HG02623 (cell line): Measurements from ENCODE around the gene TAB2.
A peak's percentile ranks its signal among the peaks of the same experiment; 100 is the strongest.

Experiments used
- ATAC-seq: cut with Tn5 transposase; IDR thresholded peaks from one replicate; pipeline ENCODE4 v1.9.1; 2021; ENCODE audit warnings: moderate library complexity; ENCODE audit not compliant: unreplicated experiment

Gene TAB2

DNA sequence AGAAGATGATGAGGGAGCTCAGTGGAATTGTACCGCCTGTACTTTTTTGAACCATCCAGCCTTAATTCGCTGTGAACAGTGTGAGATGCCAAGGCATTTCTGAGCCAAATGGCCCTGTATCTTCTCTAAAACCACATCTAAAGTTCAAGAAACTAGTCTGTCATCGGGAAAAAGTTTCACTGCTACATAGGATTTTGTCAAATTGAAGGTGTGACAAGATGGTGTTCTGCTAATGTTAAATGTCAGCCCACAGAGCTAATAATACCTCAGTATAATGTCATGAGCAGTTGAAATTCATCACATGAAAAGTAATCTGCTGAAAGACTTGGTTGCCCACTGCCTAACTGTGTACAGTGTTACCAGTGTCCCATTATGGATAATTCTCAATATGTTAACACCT lies 92.1 kb downstream of the TAB2 start:
- ATAC-seq: no peak

DNA sequence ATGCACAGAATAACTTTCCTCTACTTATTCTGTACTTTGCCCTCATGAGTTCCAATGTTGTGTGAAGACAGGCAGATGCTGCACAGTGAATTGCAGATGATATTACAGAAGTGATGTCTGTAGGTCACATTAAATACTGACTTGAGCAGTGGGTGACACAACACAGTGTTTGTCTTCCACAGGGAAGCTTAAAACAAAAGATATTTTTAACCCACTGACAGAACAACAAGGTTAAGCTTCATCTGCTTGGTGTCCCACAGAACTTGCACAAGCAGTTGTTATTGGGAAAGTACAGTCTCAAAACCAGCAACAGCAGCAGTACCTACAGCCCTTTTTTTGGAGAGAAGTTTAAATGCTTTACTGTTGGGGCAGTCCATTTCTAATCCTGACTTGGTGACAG lies 93.0 kb downstream of the TAB2 start:
- no peak for ATAC-seq

DNA sequence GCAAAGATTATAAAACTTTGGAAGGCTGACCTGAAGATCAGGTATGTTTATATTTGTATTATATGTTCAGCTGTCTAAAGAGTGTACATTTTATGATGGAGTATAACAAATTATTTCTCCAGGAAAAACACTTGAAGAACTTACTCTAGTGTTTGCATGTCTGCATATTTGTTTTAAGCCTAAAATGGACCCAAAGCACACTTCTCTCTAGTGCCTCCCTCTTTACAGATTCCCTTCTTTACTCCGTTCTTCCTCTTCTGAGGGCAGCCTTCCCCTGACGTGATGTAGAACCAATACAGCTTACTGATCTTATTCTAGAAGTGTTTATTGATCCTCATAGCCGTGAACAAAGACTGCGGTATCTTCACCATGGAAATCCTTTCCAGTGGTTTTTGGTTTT lies 96.5 kb downstream of the TAB2 start:
- no peak for ATAC-seq

DNA sequence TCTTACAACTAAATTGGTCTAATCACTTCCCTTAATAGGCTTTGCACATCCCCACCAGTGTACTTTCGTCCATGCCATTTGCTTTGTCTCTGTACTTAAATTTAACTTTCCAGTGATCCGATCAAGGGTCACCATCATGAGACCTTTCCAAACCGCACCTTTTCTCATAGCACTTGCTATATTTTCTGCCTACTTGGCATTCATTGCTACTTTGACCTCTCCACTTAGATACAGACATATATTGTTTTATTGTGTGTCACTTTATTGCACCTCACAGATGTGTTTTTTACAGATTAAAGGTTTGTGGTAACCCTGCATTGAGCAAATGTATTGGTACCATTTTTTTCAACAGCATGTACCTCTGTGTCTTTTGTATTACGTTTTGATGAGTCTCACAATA lies 97.3 kb downstream of the TAB2 start:
- ATAC-seq: no peak

DNA sequence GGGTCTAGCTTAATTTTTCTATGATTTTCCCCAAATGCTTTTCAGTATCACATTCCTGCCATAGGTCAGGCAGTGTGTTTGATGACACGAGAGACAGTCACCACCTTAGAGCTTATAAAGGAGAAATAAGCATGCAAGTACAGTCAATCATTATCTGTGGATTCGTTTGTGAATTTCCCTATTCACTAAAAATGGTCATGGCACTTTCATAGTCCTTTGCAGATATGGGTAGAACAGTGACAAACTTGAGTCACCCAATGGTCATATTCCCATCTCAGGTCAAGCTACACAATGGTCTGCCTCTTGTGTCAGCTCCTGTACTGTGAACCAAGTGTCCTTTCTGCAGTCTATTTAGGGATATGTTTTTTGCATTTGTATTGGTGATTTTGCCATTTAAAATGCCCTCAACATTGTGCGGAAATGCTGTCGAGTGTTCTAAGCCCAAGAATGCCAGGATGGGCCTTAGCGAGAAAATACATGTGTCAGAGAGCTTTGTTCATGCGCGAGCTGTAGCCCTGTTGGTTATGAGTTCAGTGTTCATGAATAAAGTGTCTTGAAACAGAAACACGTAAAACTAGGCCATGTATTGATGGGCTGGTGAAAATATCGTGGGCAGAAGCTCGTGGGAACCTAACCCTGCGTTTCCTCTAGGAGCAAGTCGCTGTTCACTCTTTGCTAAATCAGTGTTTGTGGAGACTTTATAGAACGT lies 102.3 kb downstream of the TAB2 start:
- no peak for ATAC-seq

DNA sequence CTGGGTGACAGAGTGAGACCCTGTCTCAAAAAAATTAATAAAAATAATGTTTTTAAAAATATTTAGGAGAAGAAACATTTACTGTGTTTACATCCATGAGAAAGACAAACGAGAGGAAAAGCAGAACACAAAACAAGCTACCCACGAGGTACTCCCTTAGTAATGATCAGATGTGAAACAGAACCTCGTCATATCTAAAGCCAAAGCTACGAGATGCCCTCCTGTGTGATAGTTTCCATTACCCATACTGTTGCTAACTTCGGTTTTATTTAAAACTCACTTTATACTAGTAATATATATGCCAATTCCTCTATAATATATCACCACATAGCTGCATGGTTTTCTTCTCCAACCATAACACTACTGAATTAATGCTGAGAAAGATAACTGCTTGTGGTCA lies 103.6 kb downstream of the TAB2 start:
- no peak for ATAC-seq

DNA sequence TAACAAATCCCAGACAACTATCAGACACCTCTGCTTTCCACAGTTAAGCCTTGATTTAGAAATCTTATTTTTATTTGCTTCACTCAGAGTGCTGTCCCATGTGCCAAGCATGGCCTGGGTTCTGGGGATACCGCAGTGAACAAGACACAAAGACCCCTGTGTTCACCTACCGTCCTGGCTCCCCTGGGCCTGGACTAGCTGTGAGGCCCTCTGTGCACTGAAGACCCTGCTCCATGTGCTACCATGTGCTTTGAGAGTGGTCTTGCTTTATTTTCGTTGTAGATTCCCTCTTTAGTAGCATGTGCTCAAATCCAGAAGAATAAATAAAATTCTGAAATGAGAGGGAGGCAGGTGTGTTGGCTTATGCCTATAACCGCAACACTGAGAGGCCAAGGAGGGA lies 105.1 kb downstream of the TAB2 start:
- ATAC-seq: no peak

DNA sequence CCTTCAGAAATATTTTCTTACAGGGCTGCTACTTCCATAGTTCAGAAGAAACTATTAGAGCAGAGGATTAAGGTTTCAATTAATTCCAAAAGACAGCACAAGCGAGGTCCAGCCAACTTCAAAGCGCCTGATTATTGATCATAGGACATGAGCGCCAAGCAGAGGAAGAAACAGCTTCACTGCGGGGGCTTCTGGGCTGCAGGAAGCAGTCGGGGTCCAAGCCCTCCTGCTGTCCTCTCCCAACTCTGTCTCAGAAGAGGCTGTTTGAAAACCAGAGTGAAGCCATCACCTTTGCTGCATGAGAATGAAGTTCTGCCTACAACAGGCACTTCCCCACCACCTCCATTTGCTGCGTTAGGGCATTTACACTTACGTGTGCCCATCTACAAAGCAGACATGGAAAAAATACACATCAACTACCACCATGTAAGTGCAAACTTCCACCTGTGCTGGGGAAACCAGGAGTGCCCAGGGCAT lies 106.5 kb downstream of the TAB2 start:
- no peak for ATAC-seq

DNA sequence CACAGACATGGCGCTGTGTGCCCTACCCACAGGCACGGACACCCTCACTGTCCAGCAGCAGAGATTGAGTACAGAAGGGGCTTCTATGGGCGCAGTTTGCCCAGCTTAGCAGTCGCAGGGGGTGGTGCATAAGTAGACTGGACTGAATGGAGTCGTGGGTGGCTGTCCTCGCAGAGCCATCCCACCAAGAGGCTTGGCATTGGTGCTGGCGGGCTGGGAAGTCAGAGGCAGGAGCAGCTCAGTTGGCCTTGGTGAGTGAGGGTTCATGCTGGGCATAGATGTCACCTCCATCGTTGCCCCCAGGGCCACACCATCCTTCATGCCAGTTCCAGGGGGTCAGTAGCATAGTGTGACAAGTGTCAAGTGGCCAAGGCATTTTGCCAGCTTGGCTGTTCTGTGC lies 107.7 kb downstream of the TAB2 start:
- ATAC-seq: no peak

DNA sequence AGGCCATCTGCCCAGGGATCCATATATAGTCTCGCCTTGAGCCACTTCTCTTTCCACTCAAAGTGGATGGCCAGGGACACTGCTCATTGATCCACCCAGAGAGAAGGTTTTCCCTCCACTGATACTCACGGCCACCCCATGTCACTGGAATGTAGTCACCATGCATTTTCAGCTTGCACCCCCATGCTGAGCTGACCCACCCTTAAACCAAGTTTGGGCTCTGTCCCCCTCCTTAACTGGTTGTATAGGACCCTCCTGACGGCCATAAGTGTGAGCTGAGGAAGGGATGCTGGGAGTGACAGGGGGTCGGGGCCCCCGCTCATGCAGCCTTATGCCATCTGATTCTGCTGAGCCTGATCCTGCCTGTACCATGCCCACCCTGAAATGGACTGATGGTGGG lies 108.2 kb downstream of the TAB2 start:
- ATAC-seq: no peak

DNA sequence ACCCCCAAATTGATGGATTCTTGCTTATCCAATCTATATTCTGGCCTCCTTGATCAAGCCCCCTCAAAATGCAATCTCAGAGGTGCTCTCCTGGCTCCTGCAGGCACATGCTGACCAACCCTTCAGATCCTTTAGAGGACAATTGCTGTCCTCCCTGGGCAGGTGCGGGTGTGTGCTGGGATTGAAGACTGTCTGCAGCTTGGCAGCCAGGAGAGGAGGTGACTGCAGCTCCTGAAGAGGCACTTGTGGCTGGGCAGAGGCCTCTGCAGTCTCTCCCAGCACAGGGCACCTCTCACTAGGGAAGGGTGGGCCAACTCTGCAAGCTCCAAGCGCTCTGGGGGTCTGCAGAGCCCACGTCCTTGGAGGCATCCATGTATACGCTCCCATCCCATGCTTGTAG lies 111.1 kb downstream of the TAB2 start:
- no peak for ATAC-seq

DNA sequence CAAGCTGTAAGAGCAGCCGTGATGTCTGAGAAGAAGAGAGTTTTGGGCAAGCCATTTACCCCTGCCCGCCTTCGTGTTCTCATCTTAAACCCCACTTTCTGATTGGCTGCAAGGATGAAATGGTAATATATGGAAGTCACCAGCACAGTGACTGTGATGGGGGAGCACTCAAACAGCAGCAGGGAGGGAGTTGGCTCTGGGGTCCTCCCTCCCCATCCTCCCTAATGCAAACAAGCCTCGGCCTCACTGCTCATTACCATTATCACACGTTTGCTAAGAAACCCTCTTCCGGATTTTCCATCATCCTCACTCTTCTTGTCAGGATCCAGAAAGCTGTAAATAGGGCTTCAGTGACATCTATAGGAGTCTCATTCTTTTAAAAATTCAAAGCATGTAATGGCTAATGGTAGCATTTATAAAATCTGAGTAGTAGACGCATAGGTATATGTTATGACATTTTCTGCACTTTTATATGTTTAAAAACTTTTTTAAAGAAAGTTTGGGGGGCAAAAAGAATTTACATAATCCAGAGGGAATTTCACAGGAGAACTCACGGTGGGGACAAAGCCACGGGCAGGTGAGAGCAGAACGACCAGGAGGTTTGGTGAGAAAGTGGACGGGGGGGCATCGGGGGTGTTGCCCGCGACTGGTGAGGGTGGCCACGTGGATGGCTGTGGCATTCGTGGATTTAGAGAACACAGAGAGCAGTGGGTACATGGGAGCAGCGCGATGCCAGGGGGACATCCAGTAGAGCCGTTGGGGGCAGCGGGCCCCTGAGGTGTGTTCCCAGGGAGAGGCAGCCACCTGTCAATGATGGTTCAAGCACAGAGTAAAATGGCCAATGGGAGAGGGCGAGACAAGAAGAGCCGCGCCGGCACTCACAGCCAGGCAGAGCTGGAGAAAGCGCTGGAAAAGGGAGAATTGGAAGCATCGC lies 112.2 kb downstream of the TAB2 start:
- no peak for ATAC-seq

DNA sequence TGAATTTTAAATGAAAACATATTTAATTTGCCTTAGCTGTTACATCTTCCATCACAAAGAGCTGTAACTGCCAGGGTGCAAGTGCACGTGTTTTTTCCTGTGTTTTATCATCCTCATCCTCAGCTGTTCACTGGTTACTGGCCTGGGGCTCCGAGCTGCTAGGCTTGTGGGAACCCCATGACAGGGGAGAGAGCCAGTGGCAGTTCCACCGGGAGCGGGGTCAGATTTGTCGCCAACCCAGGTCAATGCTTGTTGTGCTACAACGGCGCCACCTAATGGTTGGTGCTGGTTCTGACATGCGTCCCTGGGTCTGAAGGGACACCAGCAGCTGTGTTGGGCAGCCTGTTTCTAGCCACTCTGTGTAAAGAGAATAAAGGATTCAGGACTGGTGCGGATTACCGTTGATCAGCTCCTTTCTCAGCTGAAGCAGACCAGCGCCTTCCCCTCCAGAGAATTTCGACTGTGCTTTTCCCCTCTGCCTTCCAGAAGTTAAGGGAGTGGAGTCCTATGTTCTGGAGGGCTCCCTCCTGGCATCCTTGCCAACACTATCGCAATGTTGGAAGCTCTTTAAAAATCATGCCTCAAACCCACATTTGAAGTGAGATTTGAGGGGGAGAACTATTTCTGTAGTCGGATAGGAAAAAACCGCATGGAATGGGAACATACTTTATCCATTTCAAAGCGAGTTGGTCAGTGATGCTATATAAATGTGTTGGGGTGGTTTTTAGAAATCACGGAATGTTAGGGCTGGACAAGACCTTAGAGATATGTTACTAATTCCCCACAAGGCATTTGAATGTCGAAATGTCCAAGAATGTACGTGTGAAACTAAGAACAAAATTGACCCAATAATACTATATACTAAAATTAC lies 114.6 kb downstream of the TAB2 start:
- ATAC-seq: peak; percentile 77

DNA sequence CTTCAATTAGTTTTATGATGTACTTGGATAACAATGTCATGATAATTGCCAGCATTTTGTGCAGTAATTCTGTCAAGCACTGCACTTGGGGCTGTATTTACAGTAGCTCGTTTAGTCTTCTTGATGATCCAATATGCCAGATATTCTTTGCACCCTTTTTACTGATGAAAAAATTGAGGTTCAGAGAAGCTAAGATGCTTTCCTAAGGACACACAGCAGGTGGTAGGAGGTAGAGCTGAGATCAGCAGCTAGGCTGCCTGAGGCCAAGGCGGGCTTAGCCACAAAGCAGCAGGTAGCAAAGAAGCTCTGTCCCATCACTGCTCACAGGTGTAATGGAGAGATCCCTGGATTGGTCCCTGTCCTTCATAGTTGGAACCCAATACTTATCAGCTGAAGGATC lies 115.9 kb downstream of the TAB2 start:
- no peak for ATAC-seq

DNA sequence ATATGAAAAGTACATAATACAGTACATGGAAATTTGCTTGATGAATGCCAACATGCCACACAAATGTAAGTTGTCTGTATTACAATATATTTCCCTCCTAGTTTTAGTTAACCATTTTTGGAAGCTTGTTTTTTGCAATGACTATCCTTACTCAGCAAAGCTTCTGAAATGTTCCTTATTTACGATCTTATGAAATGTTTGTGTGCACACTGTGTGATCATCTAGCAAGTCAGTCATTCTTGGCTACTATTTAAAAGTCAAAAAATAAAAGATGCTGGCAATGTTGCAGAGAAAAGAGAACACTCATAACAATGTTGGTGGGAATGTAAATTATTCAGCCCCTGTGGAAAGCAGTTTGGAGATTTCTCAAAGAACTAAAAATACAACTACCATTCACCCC lies 116.4 kb downstream of the TAB2 start:
- no peak for ATAC-seq

DNA sequence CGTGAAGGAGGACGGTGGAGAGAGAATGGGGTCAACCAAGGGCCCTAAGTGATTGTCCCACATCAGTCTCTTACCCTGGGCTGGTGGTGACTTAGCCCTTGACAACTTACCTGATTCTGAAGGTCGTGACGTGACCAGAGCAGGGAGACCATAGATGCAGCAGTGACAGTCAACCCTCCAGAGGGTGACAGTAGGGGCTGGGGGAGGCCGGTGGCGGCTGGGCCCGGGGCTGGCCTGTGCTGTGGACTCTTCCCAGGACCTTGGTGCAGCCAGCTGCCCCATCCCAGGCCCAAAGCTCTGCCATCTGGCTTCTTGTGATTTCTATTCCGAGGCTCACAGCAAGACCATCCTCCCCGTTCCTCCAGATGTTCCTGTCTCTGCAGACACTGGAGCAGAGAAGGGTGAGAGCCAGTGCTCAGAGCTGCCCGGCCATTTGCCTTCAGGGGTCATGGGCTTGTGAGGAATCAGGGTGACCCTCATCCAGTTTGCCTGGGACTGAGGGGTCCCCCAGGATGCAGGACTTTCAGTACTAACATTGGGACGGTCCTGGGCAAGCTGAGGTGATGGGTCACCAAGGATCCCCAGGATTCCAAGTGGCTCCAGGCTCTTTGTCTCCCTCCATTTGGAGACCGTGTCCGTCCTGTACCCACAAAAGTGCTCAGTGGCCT lies 118.5 kb downstream of the TAB2 start:
- no peak for ATAC-seq

DNA sequence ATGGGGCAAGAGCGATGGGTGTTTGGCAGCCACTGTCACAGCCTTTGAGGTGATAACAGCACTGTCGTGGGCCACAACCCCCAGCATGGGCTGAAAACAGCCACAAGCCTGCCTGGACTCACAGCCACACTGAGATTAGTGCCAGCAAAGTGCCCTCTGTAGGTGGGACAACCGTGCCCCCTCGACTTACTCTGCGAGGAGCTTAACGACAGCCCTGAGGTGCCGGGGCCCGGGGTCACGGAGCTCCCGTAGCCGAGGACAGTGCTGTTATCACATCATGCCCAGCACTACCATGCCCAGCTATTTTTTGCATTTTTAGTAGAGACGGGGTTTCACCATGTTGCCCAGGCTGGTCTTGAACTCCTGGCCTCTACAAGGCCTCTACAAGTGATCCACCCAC lies 119.1 kb downstream of the TAB2 start:
- no peak for ATAC-seq

DNA sequence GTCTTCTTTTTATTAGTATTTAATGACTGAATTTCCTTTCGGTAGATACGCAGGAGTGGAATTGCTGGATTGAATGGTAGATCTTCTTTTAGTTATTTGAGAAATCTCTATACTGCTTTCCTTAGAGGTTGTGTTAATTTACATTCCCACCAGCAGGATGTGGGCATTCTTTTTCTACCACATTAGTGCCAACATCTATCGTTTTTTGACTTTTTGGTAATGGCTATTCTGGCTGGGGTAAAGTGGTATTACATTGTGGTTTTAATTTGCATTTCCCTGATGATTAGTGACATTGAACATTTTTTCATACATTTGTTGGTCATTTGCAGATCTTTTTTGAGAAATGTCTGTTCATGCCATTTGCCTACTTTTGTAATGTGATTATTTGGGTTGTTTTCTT lies 119.7 kb downstream of the TAB2 start:
- ATAC-seq: no peak

DNA sequence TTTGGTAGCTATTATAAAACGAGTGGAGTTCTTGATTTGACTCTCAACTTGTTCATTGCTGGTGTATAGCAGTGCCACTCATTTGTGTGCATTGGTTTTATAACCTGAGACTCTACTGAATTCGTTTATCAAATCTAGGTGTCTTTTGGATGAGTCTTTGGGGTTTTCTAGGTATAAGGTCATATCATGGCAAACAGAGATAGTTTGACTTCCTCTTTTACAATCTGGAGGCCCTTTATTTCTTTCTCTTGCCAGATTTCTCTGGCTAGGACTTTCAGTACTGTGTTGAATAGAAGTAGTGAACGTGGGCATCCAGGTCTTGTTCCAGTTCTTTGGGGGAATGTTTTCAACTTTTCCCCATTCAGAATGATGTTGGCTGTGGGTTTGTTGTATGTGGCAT lies 121.3 kb downstream of the TAB2 start:
- no peak for ATAC-seq

DNA sequence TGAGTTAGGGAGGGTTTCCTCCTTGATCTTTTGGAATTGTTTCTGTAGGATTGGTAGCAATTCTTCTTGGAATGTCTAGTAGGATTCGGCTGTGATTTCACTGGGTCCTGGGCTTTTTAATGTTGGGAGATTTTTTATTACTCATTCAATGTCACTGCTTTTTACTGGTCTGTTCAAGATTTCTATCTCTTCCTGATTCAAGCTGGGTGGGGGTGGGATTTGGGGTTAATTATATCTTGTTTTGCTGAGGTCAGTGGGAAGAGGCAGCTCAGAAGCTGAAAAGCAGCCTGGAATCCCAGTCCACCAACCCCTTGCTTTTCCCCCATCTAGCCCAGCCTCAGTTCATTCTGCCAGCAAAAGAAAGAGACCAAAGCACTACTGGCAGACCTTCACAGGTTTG lies 122.1 kb downstream of the TAB2 start:
- no peak for ATAC-seq
